GM13976 (cell line): ENCODE results near the gene KRTAP12-3.

Experiments
- DNase-seq: peaks from one replicate; pipeline ENCODE4 v3.0.0; 2012; ENCODE audit warnings: low spot score
- CTCF ChIP-seq: IDR thresholded peaks from 2 replicates; pipeline ENCODE4 v1.5.1; 2012; ENCODE audit warnings: borderline replicate concordance, mild to moderate bottlenecking; ENCODE audit not compliant: insufficient read depth; ENCODE audit errors: extremely low read depth, missing control alignments, control extremely low read depth
- in situ Hi-C: fragments of 300-500 bp; cut with MboI; formaldehyde crosslinking; loops from one replicate; pipeline ENCODE4 v1.12.0; 2022; ENCODE audit warnings: low sequenced_read_pairs, mixed read lengths, inconsistent platforms; ENCODE audit not compliant: unreplicated experiment

KRTAP12-3 gene

GRCh38 chr21:44666401-44667320, 8.9 kb downstream of the KRTAP12-3 start, which contains the start of gene KRTAP12-2:
Gene KRTAP12-2 (minus strand): TSS chr21:44666927. CDS start chr21:44666886, 41 bp downstream.
- no peak for DNase-seq
- in situ Hi-C loops, result no loop called here
- no peak for TF ChIP-seq CTCF

GRCh38 chr21:44667612-44668011, 9.9 kb downstream of the KRTAP12-3 start:
- no peak for TF ChIP-seq CTCF
- in situ Hi-C loops, result no loop called here
- DNase-seq, result no peak

GRCh38 chr21:44670642-44671432, 13.1 kb downstream of the KRTAP12-3 start:
- in situ Hi-C loops, result no loop called here
- no peak for DNase-seq
- no peak for TF ChIP-seq CTCF

- no peak for TF ChIP-seq CTCF
- in situ Hi-C loops, result no loop called here
- DNase-seq, result no peak
These were observed 14.2 kb downstream of the KRTAP12-3 start for GRCh38 chr21:44671911-44672310.

GRCh38 chr21:44677881-44678280, 20.1 kb downstream of the KRTAP12-3 start:
- DNase-seq, result no peak
- in situ Hi-C loops, result no loop called here
- no peak for TF ChIP-seq CTCF

GRCh38 chr21:44681152-44681551, 23.4 kb downstream of the KRTAP12-3 start:
- in situ Hi-C loops, result no loop called here
- no peak for DNase-seq
- TF ChIP-seq CTCF, result no peak
